HCT116 (cell line): Measurements from ENCODE around the gene MID1. TPM values are rescaled to one million over a fixed set of nuclear protein-coding genes. Genes with fewer than 3 reads are reported as not detected.

Source experiments
- ATAC-seq: fragments of 200-7000 bp; cut with Tn5 transposase; 2 replicates; pipeline ENCODE4 v1.9.1; 2020; ENCODE audit warnings: mild to moderate bottlenecking, moderate library complexity
- BruUV-seq: library from RNA; stranded (reverse); fragments of 400-500 nt; replicated peaks from 2 replicates; lab custom pipeline; 2021; lab: Mats Ljungman, UMichigan
- CTCF ChIA-PET: fragments of 300-600 bp; sonication (Branson Sonifier 250); formaldehyde crosslinking; loops from one replicate; lab custom pipeline; 2021; ENCODE audit warnings: antibody characterized with exemption; lab: Charles Lee
- POLR2A ChIA-PET: fragments of 300-600, 350-600 bp; sonication (Branson Sonifier 250); formaldehyde crosslinking; loops from one replicate; lab custom pipeline; 2021; ENCODE audit warnings: antibody characterized with exemption; lab: Charles Lee
- RAD21 ChIA-PET, 2 experiments: fragments of 300-600 bp; sonication (Branson Sonifier 250); formaldehyde crosslinking; loops; one replicate each; lab custom pipeline; 2023; ENCODE audit warnings: low total read pairs in 2 of 2; ENCODE audit not compliant: uncharacterized antibody in 2 of 2, unreplicated experiment in 2 of 2, low non-redundant PET in 1 of 2; lab: Charles Lee
- DNase-seq: peaks from one replicate; pipeline ENCODE4 v3.0.0-alpha.2; 2010; ENCODE audit warnings: low read depth, low spot score
- H2AFZ ChIP-seq: fragments of 200-600 bp; shearing (Covaris generic), sonication (generic); 2 replicates; pipeline ENCODE4 v1.6.1; 2017; ENCODE audit warnings: low read depth, mixed run types, mixed read lengths, antibody characterized with exemption, low read length; ENCODE audit not compliant: poor library complexity, severe bottlenecking
- H3K27ac ChIP-seq: 2 replicates; pipeline ENCODE4 v1.5.1; 2012; ENCODE audit warnings: low read depth, low read length
- H3K27me3 ChIP-seq: fragments of 200-600 bp; sonication (generic); 2 replicates; pipeline ENCODE4 v1.6.1; 2016; ENCODE audit warnings: mixed run types, low read length, mixed read lengths; ENCODE audit not compliant: insufficient read depth
- H3K36me3 ChIP-seq, 2 experiments: fragments of 200-500 bp in 1 of 2; fragments of 200-600 bp in 1 of 2; sonication (Bioruptor generic) in 1 of 2; sonication (generic) in 1 of 2; 2 replicates each; pipeline versions ENCODE4 v1.5.1 to v1.6.1; 2014 to 2016; ENCODE audit warnings: low read length in 2 of 2, inconsistent platforms in 1 of 2, mixed read lengths in 1 of 2, mixed run types in 1 of 2; ENCODE audit not compliant: insufficient read depth in 2 of 2, control insufficient read depth in 1 of 2
- H3K4me1 ChIP-seq, 2 experiments: fragments of 200-600 bp in 1 of 2; sonication (generic) in 1 of 2; 2 replicates each; pipeline versions ENCODE4 v1.5.1 to v1.6.1; 2012 to 2017; ENCODE audit warnings: low read length in 2 of 2, inconsistent platforms in 1 of 2, mild to moderate bottlenecking in 1 of 2, mixed read lengths in 1 of 2, mixed run types in 1 of 2, moderate library complexity in 1 of 2; ENCODE audit not compliant: insufficient read depth in 2 of 2, control insufficient read depth in 1 of 2
- H3K4me2 ChIP-seq: fragments of 200-600 bp; sonication (generic); 2 replicates; pipeline ENCODE4 v1.6.1; 2017; ENCODE audit warnings: mixed run types, low read length, mixed read lengths
- H3K4me3 ChIP-seq, 2 experiments: fragments of 200-600 bp in 1 of 2; sonication (generic) in 1 of 2; replicated peaks in 1 of 2; 2 replicates each; pipeline ENCODE4 v1.5.1; 2011 to 2016; ENCODE audit warnings: low read length in 2 of 2, control low read depth in 1 of 2, low read depth in 1 of 2, mild to moderate bottlenecking in 1 of 2, mixed read lengths in 1 of 2, mixed run types in 1 of 2
- H3K79me2 ChIP-seq: fragments of 200-600 bp; sonication (generic); 2 replicates; pipeline ENCODE4 v1.6.1; 2017; ENCODE audit warnings: mild to moderate bottlenecking, mixed run types, low read length, moderate library complexity, mixed read lengths; ENCODE audit not compliant: insufficient read depth
- H3K9ac ChIP-seq: fragments of 200-600 bp; sonication (generic); 2 replicates; pipeline ENCODE4 v1.6.1; 2016; ENCODE audit warnings: low read length, mixed read lengths
- H3K9me2 ChIP-seq: fragments of 200-600 bp; sonication (generic), shearing (Covaris generic); 2 replicates; pipeline ENCODE4 v1.6.1; 2017; ENCODE audit warnings: mixed run types, mild to moderate bottlenecking, moderate library complexity; ENCODE audit not compliant: insufficient read depth
- H3K9me3 ChIP-seq, 2 experiments: fragments of 200-500 bp in 1 of 2; fragments of 200-600 bp in 1 of 2; sonication (Bioruptor generic) in 1 of 2; sonication (generic) in 1 of 2; 2 replicates each; pipeline ENCODE4 v1.6.1; 2014 to 2017; ENCODE audit warnings: low read length in 2 of 2, mixed read lengths in 2 of 2, inconsistent platforms in 1 of 2, low read depth in 1 of 2, mild to moderate bottlenecking in 1 of 2, mixed run types in 1 of 2, moderate library complexity in 1 of 2; ENCODE audit not compliant: control insufficient read depth in 1 of 2, insufficient read depth in 1 of 2
- H4K20me1 ChIP-seq: fragments of 200-600 bp; sonication (generic), shearing (Covaris generic); 2 replicates; pipeline ENCODE4 v1.6.1; 2017; ENCODE audit warnings: mixed run types, mild to moderate bottlenecking, moderate library complexity; ENCODE audit not compliant: insufficient read depth
- CEBPB ChIP-seq: IDR thresholded peaks from 2 replicates; pipeline ENCODE4 v1.6.1; 2012; ENCODE audit warnings: low read depth
- EGR1 ChIP-seq: IDR thresholded peaks from 2 replicates; pipeline ENCODE4 v1.6.1; 2012; ENCODE audit warnings: low read depth
- EZH2 ChIP-seq: fragments of 200-600 bp; sonication (generic); IDR thresholded peaks from 2 replicates; pipeline ENCODE4 v1.6.1; 2017; ENCODE audit warnings: antibody characterized with exemption, mixed run types
- EZH2phosphoT487 ChIP-seq: fragments of 200-600 bp; IDR thresholded peaks from 2 replicates; pipeline ENCODE4 v1.6.1; 2018; ENCODE audit warnings: antibody characterized with exemption, borderline replicate concordance
- FOSL1 ChIP-seq: IDR thresholded peaks from 2 replicates; pipeline ENCODE4 v1.6.1; 2012; ENCODE audit warnings: low read depth
- JUND ChIP-seq: IDR thresholded peaks from 2 replicates; pipeline ENCODE4 v1.6.1; 2012
- POLR2AphosphoS5 ChIP-seq: IDR thresholded peaks from 2 replicates; pipeline ENCODE4 v1.6.1; 2011; ENCODE audit warnings: mild to moderate bottlenecking, low read depth, low read length, moderate library complexity
- RAD21 ChIP-seq: IDR thresholded peaks from 2 replicates; pipeline ENCODE4 v1.6.1; 2012; ENCODE audit warnings: low read depth, mild to moderate bottlenecking
- SRF ChIP-seq: IDR thresholded peaks from 2 replicates; pipeline ENCODE4 v1.6.1; 2012; ENCODE audit warnings: low read depth
- TCF7L2 ChIP-seq: IDR thresholded peaks from 2 replicates; pipeline ENCODE4 v1.7.0; 2011; ENCODE audit warnings: borderline replicate concordance, inconsistent platforms; ENCODE audit not compliant: insufficient read depth, insufficient read length; ENCODE audit errors: extremely low read depth
- YY1 ChIP-seq: IDR thresholded peaks from 2 replicates; pipeline ENCODE4 v1.6.1; 2011; ENCODE audit warnings: low read length, low read depth, moderate library complexity, mild to moderate bottlenecking; ENCODE audit not compliant: insufficient replicate concordance; ENCODE audit errors: extremely low read depth
- ZBTB33 ChIP-seq: IDR thresholded peaks from 2 replicates; pipeline ENCODE4 v1.6.1; 2011; ENCODE audit warnings: mild to moderate bottlenecking, low read length, moderate library complexity; ENCODE audit not compliant: insufficient replicate concordance; ENCODE audit errors: extremely low read depth
- ZFX ChIP-seq: fragments of 450-650 bp; IDR thresholded peaks from 2 replicates; pipeline ENCODE4 v1.6.1; 2017
- ZNF274 ChIP-seq: fragments of 200-500 bp; sonication (Bioruptor generic); IDR thresholded peaks from 2 replicates; pipeline ENCODE4 v1.6.1; 2014; ENCODE audit warnings: mild to moderate bottlenecking, low read depth, low read length, inconsistent platforms
- intact Hi-C: fragments of 100-400 bp; cut with micrococcal nuclease; formaldehyde crosslinking; loops from 2 replicates; pipeline ENCODE4 v1.10.0; 2022
- total RNA-seq: library from RNA; stranded (reverse); gene quantifications from one replicate; pipeline ENCODE4 v1.2.1, GENCODE V29; 2021; ENCODE audit not compliant: unreplicated experiment
- TF ChIP-seq, protein P1 (sequence below): IDR thresholded peaks from 2 replicates; pipeline ENCODE4 v1.6.1; 2012
- TF ChIP-seq, protein P2 (sequence below): IDR thresholded peaks from 2 replicates; pipeline ENCODE4 v1.6.1; 2012; ENCODE audit warnings: low read depth
- TF ChIP-seq, protein P3 (sequence below), 3 experiments: fragments of 200-600 bp in 1 of 3; sonication (generic) in 1 of 3; IDR thresholded peaks in 2 of 3; conservative IDR thresholded peaks in 1 of 3; 2 replicates each; pipeline ENCODE4 v1.5.1; 2012 to 2017; ENCODE audit warnings: low read depth in 2 of 3, low read length in 2 of 3, antibody characterized with exemption in 1 of 3, borderline replicate concordance in 1 of 3, control low read depth in 1 of 3, mild to moderate bottlenecking in 1 of 3, mixed read lengths in 1 of 3, mixed run types in 1 of 3, moderate library complexity in 1 of 3; ENCODE audit not compliant: insufficient read depth in 1 of 3

The MID1 gene
- total RNA-seq, 1 experiment from 2014 or later = 48.8 TPM

DNA sequence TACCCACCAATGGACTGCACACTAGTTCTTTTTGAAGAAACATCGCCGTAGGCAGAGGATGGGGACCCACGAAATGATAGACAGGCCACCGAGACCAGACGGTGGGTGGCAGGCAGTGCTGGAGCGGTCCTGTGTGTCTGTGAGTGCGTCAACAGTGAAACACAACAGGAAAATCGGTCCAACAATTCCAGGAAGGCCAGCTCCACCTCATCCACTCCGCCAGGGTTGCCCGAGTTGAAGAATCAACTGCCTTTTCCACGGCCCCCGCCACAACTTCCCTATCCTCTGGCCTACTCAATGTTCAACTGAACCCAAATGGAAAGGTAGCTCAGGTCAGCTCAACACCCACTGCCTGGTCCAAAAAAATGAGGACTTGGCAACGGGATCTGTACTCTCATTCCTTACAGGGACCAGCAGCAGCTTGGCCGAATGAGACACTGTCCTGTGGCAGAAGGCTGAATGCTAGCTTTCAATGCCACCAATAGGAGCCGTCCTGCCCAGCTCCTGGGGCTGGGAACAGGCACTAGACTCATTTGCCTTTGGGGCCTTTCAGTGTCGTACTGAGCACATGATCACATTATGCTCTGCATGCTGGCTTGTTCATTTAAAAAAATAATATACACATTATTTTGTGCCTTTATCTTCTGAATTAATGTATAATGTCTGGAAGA lies 43.5 kb downstream of the MID1 start:
- Histone ChIP-seq H3K79me2 (peaks cover 86% of the 10 kb centered on the region), H3K4me2 (no peak overlapping the region), H3K9me3 (no peaks in the 10 kb centered on the region), H3K36me3 (no peaks in the 10 kb centered on the region), H4K20me1 (no peaks in the 10 kb centered on the region), H3K27me3 (no peaks in the 10 kb centered on the region), H3K9ac (no peak overlapping the region), H3K4me1 (peaks cover 38 to 64% of the 10 kb centered on the region in 2 experiments), H2AFZ (no peak overlapping the region), H3K4me3 (no peak overlapping the region), H3K27ac (peak overlapping the region; percentile 85; the same call in 1 of the 2 replicates), H3K9me2 (no peaks in the 10 kb centered on the region)
- intact Hi-C loops = loop anchor here (5.0 kb wide), 1 partner anchor 55 kb away; no protein-coding TSS in a partner anchor
- no TSS peak for BruUV-seq
- DNase-seq (no peak), ATAC-seq (no peak)
- RAD21 ChIA-PET = no interaction called here
- CTCF ChIA-PET = no interaction called here
- TF ChIP-seq ZBTB33 = no peak
- TF ChIP-seq RAD21 = no peak
- no peak for TF ChIP-seq EZH2phosphoT487
- no peak for TF ChIP-seq ZFX
- TF ChIP-seq TCF7L2 = no peak
- TF ChIP-seq ZNF274 = no peak
- no peak for TF ChIP-seq SRF
- no peak for TF ChIP-seq CEBPB
- TF ChIP-seq FOSL1 = no peak
- TF ChIP-seq POLR2AphosphoS5 = no peak
- TF ChIP-seq, protein P1, sequence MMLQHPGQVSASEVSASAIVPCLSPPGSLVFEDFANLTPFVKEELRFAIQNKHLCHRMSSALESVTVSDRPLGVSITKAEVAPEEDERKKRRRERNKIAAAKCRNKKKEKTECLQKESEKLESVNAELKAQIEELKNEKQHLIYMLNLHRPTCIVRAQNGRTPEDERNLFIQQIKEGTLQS = no peak
- no peak for TF ChIP-seq YY1
- no peak for TF ChIP-seq JUND
- TF ChIP-seq, protein P2, sequence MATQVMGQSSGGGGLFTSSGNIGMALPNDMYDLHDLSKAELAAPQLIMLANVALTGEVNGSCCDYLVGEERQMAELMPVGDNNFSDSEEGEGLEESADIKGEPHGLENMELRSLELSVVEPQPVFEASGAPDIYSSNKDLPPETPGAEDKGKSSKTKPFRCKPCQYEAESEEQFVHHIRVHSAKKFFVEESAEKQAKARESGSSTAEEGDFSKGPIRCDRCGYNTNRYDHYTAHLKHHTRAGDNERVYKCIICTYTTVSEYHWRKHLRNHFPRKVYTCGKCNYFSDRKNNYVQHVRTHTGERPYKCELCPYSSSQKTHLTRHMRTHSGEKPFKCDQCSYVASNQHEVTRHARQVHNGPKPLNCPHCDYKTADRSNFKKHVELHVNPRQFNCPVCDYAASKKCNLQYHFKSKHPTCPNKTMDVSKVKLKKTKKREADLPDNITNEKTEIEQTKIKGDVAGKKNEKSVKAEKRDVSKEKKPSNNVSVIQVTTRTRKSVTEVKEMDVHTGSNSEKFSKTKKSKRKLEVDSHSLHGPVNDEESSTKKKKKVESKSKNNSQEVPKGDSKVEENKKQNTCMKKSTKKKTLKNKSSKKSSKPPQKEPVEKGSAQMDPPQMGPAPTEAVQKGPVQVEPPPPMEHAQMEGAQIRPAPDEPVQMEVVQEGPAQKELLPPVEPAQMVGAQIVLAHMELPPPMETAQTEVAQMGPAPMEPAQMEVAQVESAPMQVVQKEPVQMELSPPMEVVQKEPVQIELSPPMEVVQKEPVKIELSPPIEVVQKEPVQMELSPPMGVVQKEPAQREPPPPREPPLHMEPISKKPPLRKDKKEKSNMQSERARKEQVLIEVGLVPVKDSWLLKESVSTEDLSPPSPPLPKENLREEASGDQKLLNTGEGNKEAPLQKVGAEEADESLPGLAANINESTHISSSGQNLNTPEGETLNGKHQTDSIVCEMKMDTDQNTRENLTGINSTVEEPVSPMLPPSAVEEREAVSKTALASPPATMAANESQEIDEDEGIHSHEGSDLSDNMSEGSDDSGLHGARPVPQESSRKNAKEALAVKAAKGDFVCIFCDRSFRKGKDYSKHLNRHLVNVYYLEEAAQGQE = no peak
- TF ChIP-seq EZH2 = no peak
- TF ChIP-seq EGR1 = no peak
- TF ChIP-seq, protein P3, sequence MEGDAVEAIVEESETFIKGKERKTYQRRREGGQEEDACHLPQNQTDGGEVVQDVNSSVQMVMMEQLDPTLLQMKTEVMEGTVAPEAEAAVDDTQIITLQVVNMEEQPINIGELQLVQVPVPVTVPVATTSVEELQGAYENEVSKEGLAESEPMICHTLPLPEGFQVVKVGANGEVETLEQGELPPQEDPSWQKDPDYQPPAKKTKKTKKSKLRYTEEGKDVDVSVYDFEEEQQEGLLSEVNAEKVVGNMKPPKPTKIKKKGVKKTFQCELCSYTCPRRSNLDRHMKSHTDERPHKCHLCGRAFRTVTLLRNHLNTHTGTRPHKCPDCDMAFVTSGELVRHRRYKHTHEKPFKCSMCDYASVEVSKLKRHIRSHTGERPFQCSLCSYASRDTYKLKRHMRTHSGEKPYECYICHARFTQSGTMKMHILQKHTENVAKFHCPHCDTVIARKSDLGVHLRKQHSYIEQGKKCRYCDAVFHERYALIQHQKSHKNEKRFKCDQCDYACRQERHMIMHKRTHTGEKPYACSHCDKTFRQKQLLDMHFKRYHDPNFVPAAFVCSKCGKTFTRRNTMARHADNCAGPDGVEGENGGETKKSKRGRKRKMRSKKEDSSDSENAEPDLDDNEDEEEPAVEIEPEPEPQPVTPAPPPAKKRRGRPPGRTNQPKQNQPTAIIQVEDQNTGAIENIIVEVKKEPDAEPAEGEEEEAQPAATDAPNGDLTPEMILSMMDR (IDR thresholded peaks at IDR 0.05 in 2 of 3, conservative IDR thresholded peaks at IDR 0.05 in 1 of 3; ENCODE audit: borderline replicate concordance in 1 of 3, insufficient read depth in 1 of 3, low read depth in 2 of 3, low read length in 2 of 3) = no peak
- POLR2A ChIA-PET = no interaction called here
